Ammon's horn (tissue), 1 donor: Measurements from ENCODE around the gene BTBD18.

ENCODE experiments used
- DNase-seq: peaks from one replicate; pipeline ENCODE4 v3.0.0-alpha.2; 2016; ENCODE audit warnings: low spot score

BTBD18 gene, protein sequence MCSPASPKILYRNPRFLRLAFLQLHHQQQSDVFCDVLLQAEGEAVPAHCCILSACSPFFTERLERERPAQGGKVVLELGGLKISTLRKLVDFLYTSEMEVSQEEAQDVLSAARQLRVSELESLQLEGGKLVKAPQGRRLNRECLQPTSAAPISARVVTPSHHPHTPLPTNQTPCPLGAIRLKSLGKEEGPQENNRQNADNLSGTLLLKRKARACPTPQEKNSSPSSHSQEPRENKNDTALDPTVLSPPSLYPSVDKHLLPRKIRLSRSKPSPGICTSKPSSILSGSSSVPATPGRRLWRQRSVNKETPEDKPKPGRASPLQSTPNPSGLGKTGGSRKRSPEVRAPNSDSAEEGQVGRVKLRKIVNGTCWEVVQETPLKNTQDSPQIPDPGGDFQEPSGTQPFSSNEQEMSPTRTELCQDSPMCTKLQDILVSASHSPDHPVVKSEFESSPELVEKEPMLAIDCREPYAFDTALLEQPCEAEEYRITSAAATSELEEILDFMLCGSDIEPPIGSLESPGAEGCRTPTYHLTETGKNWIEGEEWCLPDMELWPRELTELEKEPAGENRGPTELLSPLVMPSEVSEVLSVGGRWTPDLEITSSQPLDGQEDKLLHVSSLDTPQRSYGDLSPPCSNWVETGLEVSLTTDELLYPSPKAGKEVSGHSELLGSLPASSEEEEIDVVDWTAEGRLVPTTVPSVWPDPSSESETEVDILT

DNA sequence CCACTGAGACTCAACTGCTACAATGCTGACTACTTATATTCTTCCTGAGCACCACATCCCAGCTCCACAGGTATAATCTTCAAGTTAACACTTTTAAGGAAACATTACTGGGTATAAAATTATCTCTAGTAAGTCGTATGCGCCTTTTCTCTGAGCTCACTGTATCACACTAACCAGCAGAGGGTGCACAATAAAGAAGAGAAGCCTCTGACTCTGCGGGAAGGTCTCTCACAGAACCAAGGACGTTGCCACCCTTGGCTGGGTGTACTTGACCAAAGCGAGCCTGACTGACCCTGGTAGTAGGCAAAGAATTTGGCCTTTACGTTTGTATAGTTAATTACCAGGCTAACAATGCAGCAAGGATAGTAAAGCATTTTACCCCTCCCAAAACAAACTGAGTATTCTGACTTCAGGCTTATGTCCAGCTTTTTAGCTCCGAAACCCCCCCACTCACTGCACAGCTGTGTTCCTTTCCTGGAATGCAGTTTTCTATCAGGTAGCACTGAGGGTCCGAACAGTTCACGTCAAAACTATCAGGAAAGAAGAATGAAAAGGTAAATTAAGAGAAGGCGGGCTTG is at the start of gene BTBD18:
Gene BTBD18 (minus strand): TSS at position 144 of the 578 bp plus-strand sequence. CDS start 631 bp downstream, outside the sequence.
- peak; percentile 50 for DNase-seq

DNA sequence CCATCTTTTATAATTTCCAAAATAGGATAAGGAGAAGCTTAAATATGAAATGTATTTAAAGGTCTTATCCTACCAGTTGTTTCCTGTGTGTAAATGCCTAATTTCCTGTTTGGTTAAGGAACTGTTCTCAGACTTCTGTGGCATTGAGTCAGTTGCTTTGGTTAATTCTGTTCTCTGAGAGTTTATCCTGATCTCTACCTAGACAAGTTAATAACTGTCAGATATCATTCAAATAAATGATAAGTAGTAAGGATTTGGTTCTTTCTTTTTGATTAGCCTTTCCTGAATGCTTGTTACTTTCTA is 49.5 kb upstream of the BTBD18 start:
- DNase-seq: no peak

DNA sequence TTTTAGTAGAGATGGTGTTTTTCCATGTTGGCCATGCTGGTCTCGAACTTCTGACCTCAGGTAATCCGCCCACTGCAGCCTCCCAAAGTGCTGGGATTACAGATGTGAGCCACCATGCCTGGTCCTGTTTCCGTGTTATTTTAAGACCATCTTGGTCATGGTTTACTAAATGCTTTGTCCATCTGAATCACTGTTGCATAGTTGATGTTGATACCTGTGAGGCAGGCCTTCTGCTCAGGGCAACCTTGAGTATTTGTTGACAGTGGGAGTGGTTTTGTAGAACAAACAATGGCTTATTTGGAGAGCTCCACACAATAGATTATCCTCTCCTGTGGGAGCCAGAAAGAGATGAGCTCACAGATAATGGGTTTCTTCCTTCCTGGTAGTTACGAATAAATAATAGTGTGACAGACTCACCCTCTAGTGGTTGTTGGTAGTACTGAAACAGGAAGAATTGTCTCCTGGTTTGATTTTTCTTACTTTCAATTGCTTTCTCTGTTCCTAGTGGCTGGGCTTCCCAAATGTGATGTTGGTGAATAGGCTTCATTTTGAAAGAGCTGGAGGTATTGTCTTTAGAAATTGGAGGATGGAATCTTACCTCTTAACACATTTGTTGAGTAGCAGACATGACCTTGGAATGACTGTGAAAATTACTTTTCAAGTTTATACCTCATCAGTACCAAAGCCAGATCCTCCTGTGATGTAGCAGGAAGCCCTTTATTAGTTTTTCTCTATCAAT is 49.0 kb upstream of the BTBD18 start:
- DNase-seq: peak; percentile 84

DNA sequence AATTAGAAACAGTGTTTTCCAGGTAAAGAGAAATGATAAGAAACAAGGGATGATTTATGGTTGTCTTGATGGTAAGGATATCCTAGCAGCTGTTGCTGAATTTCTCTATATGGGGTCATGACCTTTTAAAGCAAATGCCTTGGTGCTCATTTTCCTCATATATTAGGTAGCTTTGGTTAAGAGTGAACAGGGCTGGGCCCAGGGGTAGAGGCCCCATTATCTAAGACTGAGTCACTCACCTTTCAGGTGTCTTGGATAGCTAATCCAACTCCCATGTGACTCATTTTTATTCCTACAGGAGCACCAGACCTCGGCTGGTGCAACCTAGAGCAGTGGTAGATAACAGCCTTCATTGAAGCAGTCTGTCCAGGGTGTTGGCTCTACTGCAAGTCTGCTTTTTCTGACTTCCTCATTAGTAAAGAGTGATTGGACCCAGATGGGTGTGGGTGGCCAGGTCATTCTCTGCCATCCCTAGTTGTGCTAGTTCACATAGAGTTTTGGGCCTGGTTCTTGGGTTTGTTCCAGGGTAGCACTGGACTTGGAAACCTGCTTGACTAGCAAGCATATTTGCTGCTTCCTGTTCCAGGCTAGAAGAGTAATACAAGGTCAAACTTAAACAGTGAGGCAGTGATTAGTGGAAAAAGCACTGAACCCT is 47.4 kb upstream of the BTBD18 start:
- peak; percentile 24 for DNase-seq

DNA sequence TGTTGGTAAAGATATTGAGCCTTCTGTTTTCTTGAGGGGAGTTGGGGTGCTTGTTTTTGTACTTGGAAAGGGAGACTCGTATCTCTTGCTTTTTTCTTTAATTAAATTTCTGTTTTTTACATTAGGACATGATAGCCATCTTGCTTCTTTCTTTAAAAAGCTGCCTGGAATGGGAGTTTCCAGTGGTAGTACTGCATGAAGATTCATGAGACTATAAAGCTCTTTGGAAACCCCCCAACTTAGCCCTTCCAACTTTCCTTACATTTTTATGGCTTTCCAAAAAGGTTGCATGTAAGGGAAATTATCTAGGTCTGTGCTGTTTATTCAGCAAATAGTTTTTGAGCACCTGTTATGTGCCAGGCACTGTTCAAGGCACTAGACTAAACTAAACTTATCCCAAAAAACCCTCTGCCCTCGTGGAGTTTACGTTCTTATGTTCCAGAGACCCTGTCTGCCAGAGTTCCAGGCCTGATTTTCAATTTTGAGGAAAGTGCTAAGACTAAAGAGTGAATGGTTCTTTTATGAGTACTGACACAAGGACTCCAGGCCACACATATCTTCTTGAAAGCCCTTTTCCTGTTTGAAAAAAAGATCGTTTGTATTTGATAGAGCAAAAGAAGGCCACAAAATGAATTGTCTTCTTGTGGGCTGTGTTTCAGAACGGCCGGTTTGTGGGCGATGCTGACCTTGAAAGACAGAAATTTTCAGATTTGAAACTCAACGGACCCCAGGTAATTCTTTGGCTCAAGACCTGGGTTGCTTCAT is 41.9 kb upstream of the BTBD18 start:
- no peak for DNase-seq

DNA sequence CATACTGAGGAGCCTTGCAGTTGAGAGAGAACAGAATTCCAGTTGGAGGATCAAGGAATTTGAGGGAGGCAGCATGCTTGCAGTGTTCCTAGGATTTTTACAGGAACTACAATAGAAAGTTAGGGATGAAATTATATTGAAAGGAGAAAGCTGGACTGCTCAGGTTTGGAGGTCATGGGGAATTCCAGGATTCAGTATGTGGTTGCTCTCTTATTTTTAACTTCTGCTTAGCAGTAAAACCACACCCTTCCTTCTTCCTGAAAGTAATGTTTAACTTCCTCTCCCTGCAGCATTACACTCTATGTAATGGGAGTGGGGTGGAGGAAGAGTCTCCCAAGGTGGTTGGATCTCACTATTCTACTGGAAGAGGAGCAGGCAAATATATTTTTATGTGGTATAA is 41.3 kb upstream of the BTBD18 start:
- peak; percentile 47 for DNase-seq

DNA sequence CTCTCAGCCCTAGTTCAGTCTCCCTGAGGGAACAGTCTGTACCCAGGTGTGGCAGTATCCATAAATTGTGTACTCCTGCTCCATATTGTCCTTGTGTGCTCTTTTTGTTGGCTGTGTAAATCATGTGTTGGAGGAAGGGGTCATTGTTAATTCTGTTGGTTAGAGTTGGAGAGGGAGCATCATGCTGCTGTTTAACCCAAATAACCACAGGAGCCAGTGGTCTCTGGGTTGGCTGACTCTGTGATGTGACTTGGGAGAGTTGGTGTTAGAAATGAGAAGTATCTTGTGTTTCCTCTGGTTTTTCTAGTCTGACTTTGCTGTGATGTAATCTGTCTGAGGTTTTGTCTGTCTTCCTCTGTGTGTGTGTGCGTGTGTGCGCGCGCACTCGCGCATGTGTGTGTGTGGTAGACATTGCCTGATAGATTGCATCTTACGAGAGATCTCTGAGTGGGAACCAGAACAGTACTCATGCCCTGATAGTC is 40.5 kb upstream of the BTBD18 start:
- DNase-seq: peak; percentile 75

DNA sequence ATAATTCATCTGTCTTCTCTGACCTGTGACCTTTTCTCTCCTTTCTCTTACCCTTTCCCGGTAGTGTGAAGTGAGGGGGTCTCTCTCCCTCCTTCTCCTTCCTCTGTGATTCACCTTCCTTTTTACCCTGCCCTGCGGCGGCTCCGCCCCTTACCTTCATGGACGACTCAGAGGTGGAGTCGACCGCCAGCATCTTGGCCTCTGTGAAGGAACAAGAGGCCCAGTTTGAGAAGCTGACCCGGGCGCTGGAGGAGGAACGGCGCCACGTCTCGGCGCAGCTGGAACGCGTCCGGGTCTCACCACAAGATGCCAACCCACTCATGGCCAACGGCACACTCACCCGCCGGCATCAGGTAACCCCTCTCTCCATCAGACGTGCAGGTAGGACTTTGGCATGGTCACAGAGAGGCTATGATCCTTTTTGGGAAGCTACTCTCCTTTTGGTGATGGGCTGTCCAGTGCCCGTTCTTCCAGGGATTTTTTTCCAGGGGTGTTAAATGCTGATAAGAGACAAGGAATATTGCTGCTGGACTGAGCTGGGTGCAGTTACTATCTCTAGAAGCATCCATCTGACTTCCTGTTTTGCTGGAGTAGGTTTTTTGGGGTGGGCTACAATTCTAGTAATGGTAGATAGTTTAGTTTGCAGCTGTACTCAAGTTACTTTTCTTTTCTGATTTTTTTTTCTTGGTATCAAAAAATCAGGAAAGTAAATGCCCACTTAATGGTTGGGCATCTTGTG is 39.9 kb upstream of the BTBD18 start:
- no peak for DNase-seq

DNA sequence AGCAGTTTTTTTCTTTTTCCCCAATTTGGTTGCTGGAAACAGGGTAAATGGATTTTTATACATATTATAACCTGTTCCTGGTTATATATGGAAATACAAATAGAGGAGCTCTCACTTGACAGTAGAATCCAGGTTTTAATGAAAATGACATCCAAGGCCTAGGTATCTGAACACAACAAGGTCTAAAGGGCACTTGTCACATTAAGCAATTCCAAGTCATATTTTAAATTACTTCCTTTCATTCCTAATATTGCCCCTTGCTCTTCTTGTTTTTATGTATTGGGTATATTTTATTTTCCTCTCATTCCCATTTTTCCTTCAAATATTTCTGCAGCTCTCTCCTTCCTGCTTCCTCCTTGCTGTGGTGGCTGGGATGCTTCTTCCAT is 37.1 kb upstream of the BTBD18 start:
- DNase-seq: no peak

DNA sequence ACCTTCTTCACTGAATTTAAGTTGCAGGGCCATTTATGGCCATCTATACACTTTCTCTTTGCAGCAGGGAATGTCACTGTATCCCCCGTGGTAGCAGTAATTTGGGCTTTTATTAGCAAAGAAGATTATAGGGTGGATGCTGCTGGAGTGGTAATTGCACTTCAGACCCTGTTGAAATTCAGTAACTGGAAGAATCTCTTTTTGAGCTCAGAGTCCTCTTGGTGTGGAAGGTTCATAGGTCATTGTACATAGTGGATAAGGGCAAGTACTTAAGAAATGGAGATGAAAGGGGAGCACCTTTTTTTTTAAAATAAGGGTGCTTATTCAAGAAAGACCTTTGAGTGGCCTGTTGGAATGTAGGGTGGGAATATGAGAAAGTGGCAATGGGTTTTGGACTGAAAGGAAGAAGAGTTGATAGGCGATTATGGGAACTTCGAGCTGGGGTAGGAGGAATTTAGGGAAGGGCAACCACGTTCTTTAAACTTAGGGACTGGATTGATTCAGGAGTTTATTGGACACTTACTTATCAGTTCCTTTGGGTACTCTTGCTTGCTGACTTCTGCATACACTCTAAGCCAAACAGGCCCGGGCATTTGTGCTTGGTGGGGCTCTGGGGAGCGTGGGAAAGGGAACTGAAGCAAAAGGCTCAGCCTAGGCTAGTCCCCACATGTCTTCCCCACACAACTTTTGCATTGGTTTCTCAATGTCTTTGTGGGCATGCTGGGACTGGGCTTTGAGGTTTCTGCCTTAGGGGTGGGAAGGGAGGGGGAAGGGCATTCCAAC is 36.5 kb upstream of the BTBD18 start:
- DNase-seq: peak; percentile 75

DNA sequence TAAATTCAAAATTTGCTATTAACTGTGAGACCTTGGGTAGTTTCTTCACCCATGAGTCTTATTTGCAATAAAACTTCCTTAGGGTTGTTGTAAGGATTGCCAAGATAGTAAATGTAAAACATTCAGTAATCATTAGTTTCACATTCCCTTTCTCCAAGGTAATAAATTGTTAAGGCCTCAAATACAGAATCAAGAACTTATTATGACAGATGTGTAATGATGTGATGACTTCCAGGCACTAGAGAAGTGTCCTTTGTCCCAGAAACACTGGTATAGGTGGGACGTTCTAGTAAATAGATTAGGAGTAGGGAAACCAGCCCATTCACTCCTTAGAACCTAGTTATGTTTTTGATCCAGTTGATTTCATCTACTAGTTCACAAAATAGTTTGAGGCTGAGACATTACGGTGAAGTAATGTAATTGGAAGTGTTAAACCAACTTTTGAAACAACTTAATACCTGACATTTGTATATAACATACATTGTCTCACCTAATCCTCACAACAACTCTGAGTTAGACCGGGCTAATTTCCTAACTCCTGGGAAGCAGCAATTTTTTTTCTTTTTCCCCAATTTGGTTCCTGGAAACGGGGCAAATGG is 35.5 kb upstream of the BTBD18 start:
- DNase-seq: no peak

DNA sequence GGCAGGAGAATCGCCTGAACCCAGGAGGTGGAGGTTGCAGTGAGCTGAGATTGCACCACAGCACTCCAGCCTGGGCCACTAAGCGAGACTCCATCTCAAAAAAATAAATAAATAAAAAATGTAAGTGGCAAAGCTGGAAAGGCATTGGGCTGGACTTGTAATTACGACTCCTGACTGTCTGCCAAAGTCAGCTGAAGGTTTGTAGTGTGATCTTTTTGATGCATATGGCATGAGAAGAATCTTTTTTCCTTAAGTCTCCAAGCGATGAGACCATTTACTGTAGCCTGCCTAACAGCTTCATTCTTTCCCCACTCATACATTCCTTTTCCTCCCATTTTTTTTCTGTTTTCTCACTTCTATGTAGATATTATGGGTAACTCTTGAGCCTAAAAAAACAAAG is 34.8 kb upstream of the BTBD18 start:
- no peak for DNase-seq

DNA sequence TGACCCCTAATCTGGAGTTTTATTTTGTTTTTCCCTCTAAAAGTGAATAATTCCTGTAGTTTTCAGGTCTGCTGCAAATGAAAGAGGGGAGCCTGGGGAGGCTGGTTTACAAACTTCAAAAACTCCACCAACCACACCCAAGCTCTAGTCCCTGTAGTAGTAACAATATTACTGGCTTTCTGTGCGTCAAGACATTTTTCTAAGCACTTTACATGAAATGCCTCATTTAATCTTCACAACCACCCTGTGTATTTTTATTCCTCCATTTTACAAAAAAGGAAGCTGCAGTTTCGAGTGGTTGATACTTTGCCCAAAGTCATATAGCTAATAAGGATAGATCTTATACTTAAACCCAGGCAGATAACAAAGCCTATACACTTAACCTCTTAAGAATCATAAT is 33.5 kb upstream of the BTBD18 start:
- no peak for DNase-seq

DNA sequence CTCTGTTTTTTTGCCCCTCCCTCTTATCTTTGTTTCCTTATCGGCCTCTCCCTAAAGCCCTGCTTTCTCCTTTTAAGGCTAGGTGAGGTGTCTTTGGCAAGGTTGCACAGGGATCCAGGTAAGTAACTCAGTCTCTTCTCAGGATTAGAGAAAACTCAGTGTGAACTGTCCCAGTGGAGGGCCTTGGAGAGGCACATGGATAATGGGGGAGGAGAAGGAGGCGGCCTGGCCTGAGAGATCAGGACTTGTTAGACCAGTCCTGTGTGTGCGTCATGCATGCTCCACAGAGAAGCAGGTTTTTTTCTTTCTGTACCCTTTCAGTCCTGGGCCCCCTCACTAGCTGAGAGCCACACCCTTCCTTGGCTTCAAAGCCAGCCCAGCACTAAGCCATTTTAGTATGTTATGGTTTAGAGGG is 29.9 kb upstream of the BTBD18 start:
- DNase-seq: no peak

DNA sequence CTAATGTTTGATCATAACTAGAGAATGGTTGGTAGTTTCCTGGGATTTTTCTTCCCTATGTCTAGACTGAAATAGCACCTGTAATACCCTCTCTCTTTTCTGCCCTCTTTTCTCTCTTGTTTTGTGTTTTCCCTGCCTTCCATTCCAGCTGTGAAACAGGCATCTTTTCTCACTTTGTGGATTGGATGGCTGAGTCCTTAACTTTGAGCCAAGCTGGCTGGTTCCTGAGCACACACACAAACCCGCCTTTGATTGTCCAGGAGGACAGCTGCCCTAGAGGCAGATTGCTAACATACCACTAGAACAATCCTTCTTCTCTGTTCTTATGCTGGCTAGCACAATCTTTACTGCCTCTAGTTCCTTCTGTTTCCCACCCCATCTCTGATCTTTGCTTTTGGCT is 27.7 kb upstream of the BTBD18 start:
- peak; percentile 81 for DNase-seq

DNA sequence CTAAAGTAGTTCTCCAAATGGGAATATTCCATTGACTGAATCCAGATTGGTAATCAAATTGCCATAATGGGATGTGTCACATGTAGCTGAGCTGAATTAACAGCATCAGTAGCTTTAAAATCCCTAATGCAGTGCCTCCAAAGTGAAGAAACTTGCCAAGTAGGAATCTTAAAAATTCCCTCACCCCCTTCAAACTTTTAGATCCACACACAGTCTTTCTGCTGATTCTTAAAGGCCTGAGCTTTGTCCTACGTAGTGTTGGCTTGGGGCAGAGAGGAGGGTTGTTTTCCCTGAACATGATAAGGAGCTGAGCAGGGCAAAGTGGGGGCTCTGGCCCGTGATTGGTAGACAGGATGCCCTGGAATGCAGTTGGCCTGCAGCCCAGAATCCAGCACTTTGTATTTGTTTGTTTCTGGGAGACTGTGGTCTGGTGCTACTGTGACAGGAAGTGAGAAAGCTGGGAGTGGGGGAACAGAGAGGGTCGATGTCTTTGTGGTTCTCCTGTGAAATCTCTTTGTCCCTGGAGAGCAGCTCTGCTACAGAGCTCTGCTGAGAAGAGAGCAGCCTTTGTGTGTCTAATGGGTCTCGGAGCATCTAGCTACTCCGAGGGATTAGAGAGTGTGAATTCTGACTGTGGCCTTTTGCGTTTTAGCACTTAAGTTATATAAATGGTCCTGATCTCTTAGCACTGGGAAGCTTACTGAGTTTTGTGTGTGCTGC is 26.9 kb upstream of the BTBD18 start:
- peak; percentile 86 for DNase-seq

DNA sequence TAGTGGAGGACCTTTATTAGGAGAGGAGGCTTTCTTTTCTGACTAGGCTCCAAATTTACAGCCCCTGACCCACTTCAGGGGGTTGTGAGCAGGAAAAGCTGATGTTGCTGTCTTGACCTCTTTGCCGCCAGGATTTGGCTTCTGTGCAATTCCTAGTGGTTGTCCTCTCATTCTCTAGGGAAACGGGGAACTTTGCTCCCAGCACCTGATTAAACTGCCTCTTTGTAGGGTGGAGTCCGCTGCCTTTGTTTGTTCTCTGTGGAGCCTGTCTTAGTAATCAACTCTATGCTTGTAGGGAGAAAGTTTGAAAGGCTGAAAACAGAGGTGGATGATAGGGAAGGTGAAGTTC is 26.3 kb upstream of the BTBD18 start:
- DNase-seq: no peak

DNA sequence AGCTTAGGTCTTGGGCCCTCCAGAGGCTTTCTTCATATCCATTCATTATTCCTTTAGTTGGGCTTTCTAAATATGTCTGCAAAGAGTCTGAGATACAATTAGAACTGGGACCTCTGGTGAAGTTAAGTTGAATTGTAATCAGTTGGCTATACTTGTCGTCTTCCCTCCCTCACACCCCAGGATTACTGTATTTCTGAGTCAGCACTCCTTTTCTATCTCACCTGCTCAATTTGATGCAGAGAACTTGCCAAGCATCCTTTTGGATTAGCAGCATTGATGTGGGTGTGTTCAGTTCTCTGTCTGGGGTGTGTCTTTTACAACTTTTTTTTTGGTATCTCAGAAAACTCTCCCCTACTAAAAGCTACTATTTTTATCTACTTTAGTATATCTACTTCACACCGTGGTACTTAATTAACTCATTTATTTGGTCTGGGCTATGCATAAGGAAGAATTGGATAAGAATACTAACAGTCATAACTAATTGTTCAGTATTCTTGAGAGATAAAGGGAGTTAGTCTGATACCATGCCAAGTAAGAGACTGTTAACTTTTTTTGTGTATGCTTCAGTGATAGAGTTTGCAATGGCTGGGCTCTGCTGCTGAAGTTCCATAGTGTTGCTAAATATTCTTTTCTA is 25.1 kb upstream of the BTBD18 start:
- no peak for DNase-seq
